Activated T-helper 17 cell treated with anti-CD3 and anti-CD28 coated beads, Interleukin-2, amount 50 U/mL, for 72 hours (primary cell): ENCODE measurements around the gene ZDHHC19. TPM values are rescaled to one million over a fixed set of nuclear protein-coding genes. Genes with fewer than 3 reads are reported as not detected.

Experiments used
- ATAC-seq: fragments of 150-1000 bp; cut with Tn5 transposase; replicated peaks from 2 replicates; pipeline ENCODE4 v1.10.0; 2021; ENCODE audit warnings: mild to moderate bottlenecking, moderate library complexity
- H3K27ac Mint-ChIP-seq: one replicate; pipeline ENCODE4 v1.8.0; 2022; ENCODE audit warnings: mixed read lengths
- H3K27me3 Mint-ChIP-seq: one replicate; pipeline ENCODE4 v1.8.0; 2022; ENCODE audit warnings: mixed read lengths
- H3K36me3 Mint-ChIP-seq: one replicate; pipeline ENCODE4 v1.8.0; 2022; ENCODE audit warnings: low read depth, mild to moderate bottlenecking, mixed read lengths
- H3K4me1 Mint-ChIP-seq: one replicate; pipeline ENCODE4 v1.8.0; 2022; ENCODE audit warnings: mixed read lengths
- H3K4me3 Mint-ChIP-seq: one replicate; pipeline ENCODE4 v1.8.0; 2022; ENCODE audit warnings: mild to moderate bottlenecking, mixed read lengths
- H3K9me3 Mint-ChIP-seq: one replicate; pipeline ENCODE4 v1.8.0; 2022; ENCODE audit warnings: mixed read lengths
- total RNA-seq, 2 donors: library from RNA; stranded (reverse); gene quantifications; one replicate each; pipeline ENCODE4 v1.2.3, GENCODE V29; 2022

Gene ZDHHC19
- total RNA-seq, 2 donors from 2014 or later, result not detected

DNA sequence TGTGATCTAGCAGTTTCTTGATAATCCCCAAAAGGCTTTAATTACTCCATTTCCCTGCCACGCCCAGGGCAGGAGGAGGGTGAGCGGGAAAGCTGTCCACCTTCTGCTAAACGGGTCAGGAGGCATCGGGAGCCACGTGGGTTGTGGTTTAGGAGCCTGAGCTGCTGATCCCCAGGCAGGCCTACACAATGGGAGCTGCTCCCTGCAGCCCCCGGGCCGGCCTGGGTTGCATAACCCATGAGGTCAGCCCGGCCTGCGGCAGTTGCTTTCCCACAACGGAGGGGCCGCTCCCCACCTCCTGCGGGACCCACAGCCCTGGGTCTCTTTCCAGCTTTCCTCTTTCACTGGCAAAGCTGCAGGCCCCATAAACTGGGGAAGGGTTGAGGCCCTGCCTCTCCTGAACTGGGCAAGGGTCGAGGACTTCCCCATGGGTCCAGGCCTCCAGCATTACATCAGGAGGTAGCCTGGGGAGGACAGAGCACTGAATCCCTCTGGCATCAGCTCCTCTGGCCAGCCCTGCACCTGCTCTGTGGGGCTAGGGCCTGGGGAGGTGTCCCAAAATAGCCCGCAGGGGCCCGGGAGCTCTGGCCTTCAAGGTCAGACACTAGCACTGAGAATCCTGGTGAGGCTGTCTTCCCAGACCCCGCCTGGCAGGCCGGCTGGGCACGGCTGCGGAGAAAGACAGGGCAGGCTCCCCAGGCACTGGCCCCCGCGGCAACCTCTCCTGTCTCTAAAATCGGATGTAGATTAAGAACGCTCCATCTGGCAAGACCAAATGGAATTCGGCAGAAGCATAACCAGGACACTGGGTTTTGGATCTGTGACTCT lies 47.3 kb downstream of the ZDHHC19 start:
- Mint-ChIP-seq H3K4me1 (peaks cover 4% of the 10 kb centered on the region), H3K36me3 (no peaks in the 10 kb centered on the region), H3K4me3 (no peak overlapping the region), H3K27ac (no peak overlapping the region), H3K27me3 (no peaks in the 10 kb centered on the region), H3K9me3 (no peaks in the 10 kb centered on the region)
- ATAC-seq, result no peak

DNA sequence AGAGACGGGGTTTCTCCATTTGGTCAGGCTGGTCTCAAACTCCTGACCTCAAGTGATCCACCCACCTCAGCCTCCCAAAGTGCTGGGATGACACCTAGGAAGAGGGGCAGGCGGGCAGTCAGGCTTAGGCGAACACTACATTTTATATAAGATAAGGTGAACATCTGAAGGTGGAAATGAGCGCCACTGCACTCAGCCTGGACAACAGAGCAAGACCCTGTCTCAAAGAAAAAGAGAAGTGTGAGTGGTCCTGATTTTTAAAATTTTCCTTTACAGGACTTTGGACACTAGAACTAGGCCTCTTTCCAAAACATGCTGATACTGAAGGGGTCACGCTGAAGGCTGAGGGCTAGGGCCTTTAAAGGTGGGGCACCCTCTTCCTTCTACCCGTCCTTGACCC lies 48.0 kb downstream of the ZDHHC19 start:
- Mint-ChIP-seq H3K9me3 (no peaks in the 10 kb centered on the region), H3K27me3 (no peaks in the 10 kb centered on the region), H3K4me1 (peaks cover 4% of the 10 kb centered on the region), H3K36me3 (no peaks in the 10 kb centered on the region), H3K4me3 (no peak overlapping the region), H3K27ac (no peak overlapping the region)
- no peak for ATAC-seq

DNA sequence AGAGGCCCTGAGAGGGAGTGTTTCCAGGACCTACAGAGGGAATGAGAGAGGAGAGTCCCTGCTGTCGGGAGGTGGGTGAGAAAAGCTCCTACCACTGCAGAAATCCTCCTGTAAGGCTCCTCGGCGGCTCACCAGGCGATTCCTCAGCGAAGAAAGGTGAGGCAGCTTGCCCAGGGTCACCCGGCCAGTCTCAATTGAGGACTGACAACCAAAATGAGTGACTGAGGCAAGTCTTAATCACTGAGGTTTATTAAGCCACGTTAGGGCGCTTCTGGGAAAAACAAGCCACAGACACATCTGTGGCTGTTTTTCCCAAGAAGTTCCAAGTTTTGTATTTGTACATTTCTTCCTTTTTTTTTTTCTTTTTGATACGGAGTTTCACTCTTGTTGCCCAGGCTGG lies 48.5 kb downstream of the ZDHHC19 start:
- Mint-ChIP-seq H3K36me3 (no peaks in the 10 kb centered on the region), H3K9me3 (no peaks in the 10 kb centered on the region), H3K27me3 (no peaks in the 10 kb centered on the region), H3K4me1 (peaks cover 4% of the 10 kb centered on the region), H3K4me3 (no peak overlapping the region), H3K27ac (no peak overlapping the region)
- ATAC-seq, result no peak

DNA sequence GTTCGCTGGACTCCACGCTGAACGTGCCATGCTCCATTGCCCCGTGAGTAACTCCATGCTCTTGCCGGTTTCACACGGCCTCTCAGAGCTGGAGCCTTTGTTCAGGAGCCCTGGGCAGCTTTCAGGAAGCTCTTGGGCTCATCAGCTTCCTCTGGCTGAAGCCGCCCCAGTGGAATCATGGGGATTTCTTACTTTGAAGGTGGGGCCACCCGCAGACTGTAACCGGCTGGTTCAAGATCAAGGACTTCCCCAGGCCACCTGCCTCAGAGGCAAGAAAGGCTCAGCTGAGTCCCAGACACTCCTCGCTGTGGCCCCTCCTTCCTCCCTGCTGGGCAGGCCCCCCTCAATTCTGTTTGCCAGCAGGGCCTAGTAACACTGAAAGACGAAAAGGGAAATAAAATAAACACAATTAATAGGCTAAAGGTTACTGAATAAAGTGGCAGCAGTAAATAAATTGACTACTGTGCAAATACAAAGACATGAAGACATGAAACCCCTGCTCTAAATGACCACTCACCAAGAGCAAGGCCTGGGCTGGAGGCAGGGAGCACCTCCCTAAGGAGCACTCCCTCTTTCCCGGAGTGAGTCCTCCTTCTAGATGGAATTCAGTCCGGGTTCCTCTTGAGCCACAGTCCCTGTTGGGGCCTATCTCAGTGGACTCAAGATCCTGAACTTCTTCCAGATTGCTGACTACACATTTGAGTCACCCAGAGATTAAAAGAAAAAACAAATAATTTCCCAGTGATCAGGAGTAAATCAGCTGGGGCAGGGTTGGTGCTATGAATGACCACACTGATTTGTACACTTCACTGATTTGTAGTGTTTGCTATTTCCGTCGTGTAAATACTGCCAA lies 51.0 kb downstream of the ZDHHC19 start:
- Mint-ChIP-seq H3K27ac (peak overlapping the region; percentile 65), H3K9me3 (no peaks in the 10 kb centered on the region), H3K36me3 (no peaks in the 10 kb centered on the region), H3K27me3 (no peaks in the 10 kb centered on the region), H3K4me3 (no peak overlapping the region), H3K4me1 (peaks cover 4% of the 10 kb centered on the region)
- ATAC-seq, result peak; percentile 40

DNA sequence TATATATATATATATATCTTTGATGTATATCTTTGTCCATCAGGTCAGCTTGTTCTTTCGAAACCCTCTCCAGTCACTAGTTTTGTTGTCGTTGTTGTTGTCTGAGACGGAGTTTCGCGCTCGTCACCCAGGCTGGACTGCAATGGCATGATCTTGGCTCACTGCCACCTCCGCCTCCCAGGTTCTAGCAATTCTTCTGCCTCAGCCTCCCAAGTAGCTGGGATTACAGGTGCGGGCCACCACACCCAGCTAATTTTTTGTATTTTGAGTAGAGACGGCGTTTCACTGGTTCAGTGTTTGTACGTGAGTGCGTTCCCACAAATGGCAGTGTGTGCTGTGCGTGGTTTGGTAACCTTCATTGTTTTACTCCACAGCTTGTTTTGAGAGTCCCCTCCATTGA lies 51.7 kb downstream of the ZDHHC19 start:
- ATAC-seq, result no peak
- Mint-ChIP-seq H3K9me3 (no peaks in the 10 kb centered on the region), H3K36me3 (no peaks in the 10 kb centered on the region), H3K27ac (no peak overlapping the region), H3K4me3 (no peak overlapping the region), H3K4me1 (peaks cover 4% of the 10 kb centered on the region), H3K27me3 (no peaks in the 10 kb centered on the region)

DNA sequence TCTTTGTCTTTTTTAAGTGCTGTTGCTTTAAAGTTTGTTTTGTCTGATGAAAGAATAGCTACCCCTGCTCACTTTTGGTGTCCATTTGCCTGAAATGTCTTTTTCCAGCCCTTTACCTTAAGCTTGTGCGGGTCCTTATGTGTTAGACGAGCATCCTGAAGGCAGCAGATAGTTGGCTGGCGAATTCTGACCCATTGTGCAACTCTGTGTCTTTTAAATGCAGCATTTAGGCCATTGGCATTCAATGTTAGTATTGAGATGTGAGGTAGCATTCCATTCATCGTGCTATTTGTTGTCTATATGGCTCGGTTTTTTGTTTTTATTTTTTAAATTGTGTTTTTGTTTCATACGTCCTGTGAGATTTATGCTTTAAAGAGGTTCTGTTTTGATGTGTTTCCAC lies 55.0 kb downstream of the ZDHHC19 start:
- Mint-ChIP-seq H3K4me3 (no peak overlapping the region), H3K27me3 (no peaks in the 10 kb centered on the region), H3K4me1 (peaks cover 4% of the 10 kb centered on the region), H3K27ac (no peak overlapping the region), H3K36me3 (no peaks in the 10 kb centered on the region), H3K9me3 (no peaks in the 10 kb centered on the region)
- ATAC-seq, result no peak

DNA sequence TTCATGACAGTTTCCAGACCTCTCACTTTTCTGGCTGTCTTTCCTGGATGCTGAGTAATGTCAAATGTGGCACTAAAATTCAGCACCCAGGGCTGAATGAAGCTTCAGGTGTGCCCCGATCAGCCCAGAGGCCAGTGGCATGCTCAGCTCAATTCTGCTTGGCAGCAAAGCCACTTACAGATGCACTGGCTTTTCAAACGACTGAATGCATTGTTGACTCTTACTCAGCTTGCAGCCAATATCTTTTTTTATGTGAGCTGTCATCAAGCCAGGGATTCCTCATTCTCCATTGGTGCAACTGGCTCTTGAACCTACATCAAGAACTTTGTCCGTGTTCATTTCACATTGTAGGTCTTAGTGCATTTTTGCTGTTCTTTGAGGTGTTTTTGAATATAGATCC lies 60.7 kb downstream of the ZDHHC19 start:
- ATAC-seq, result no peak
- H3K27me3 Mint-ChIP-seq, result no peaks in the 10 kb centered on the region
- no peaks in the 10 kb centered on the region for H3K36me3 Mint-ChIP-seq
- no peak overlapping the region for H3K27ac Mint-ChIP-seq
- H3K4me1 Mint-ChIP-seq, result no peaks in the 10 kb centered on the region
- no peak overlapping the region for H3K4me3 Mint-ChIP-seq
- no peaks in the 10 kb centered on the region for H3K9me3 Mint-ChIP-seq

DNA sequence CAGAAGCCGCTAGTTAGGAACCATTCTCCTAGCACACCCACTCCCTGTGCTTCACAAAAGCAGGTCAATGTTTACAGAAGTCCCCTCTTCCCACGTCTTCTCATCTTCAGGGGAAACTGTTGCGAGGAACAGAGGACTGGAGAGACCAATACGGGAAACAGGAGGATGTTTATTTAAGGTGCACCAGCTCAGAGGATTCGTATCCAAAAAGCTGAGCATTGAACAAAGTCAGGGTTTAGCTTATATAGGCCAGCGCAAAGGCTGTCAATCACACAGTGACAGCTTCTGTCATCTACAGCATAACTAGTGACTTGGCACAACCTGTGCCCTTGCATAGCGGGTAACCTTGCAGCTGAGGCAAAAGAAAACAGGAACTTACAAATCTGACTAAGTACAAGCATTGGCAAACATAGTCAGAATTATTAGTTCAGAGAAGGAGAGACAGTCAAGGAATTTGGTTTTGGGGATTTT lies 61.3 kb downstream of the ZDHHC19 start:
- Mint-ChIP-seq H3K4me3 (no peak overlapping the region), H3K9me3 (no peaks in the 10 kb centered on the region), H3K27me3 (no peaks in the 10 kb centered on the region), H3K27ac (no peak overlapping the region), H3K4me1 (no peaks in the 10 kb centered on the region), H3K36me3 (no peaks in the 10 kb centered on the region)
- no peak for ATAC-seq

DNA sequence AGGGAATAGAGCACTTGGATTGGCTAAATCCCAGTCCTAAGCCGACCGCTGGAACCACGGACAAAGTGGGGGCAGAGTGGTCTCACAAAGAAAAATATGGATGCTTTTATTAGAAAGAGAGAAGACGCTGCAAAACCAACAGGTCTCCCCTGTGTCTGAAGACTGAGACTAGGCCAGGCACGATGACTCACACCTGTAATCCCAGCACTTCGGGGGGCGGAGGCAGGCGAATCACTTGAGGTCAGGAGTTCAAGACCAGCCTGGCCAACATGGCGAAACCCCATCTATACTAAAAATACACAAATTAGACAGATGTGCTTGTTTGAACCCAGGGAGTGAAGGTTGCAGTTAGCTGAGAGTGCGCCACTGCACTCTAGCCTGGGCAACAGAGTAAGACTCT lies 61.8 kb downstream of the ZDHHC19 start:
- Mint-ChIP-seq H3K36me3 (no peaks in the 10 kb centered on the region), H3K27ac (no peak overlapping the region), H3K27me3 (no peaks in the 10 kb centered on the region), H3K4me3 (no peak overlapping the region), H3K4me1 (no peaks in the 10 kb centered on the region), H3K9me3 (no peaks in the 10 kb centered on the region)
- no peak for ATAC-seq

Other genes with a start within 250 kb of the ZDHHC19 start
- gene TFRC, start 129.3 kb downstream of the ZDHHC19 start, total RNA-seq, result 100 to 1,000 TPM; 376 to 800 TPM
- gene SLC51A, start 5.1 kb upstream of the ZDHHC19 start, total RNA-seq, result not detected
- gene PCYT1A, start 76.3 kb upstream of the ZDHHC19 start, total RNA-seq, result 10 to 100 TPM; 50.8 to 62.0 TPM
- 10 to 100 TPM in 1 of 2 donors, 1 to 10 TPM in 1; 9.6 to 11.3 TPM for gene DYNLT2B, start 106.8 kb upstream of the ZDHHC19 start, total RNA-seq
- not detected for gene TM4SF19, start 127.0 kb upstream of the ZDHHC19 start, total RNA-seq
- 10 to 100 TPM; 49.1 to 99.2 TPM for gene UBXN7, start 221.0 kb upstream of the ZDHHC19 start, total RNA-seq